ENCODE results near the gene MOGAT3.
"Not testable (repeated sequence)": the region's sequence is repeated elsewhere in the genome, so short reads cannot be mapped to it uniquely, and the experiment has no call there.

The MOGAT3 gene

DNA sequence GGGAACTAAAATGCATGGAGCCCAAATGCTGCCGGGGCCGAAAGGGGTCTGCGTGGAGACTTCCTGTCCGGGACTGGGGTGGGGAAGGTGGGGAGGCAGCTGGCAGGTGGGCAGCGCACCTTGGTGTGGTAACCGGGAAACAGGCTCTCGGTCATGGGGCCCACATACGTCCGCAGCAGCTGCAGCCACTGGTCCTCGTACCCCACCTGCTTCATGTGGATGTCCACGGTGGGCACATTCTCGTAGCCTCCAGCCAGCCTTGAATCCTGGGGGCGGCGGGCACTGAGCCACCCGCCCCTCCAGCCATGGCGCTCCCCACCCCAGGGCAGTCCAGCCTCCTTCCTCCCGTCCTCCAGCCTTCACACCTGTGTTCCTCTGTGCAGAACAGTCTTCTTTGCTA is 6.6 kb upstream of the MOGAT3 start:
- FAIRE-seq (no peak), DNase-seq (ENCODE audit: extremely low spot score, insufficient read length, low read depth) (no peak)

DNA sequence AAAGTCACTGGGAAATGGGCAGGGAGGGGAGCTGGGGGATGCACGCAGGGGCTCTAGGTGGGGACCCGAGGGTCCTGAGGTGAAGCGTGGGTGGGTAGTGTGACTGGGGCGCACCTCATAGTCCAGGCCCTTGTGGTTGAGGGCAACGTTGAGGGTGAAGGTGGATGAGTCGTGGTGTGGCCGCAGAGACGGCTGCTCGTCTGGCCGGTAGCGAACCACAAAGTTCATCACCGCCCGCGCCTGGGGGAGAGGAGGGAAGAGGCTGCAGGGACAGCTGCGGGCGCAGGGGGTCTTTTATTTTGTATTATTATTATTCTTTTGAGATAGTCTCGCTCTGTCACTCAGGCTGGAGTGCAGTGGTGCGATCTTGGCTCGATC is 5.8 kb upstream of the MOGAT3 start:
- DNase-seq (ENCODE audit: extremely low spot score, insufficient read length, low read depth) (no peak), FAIRE-seq (no peak)

DNA sequence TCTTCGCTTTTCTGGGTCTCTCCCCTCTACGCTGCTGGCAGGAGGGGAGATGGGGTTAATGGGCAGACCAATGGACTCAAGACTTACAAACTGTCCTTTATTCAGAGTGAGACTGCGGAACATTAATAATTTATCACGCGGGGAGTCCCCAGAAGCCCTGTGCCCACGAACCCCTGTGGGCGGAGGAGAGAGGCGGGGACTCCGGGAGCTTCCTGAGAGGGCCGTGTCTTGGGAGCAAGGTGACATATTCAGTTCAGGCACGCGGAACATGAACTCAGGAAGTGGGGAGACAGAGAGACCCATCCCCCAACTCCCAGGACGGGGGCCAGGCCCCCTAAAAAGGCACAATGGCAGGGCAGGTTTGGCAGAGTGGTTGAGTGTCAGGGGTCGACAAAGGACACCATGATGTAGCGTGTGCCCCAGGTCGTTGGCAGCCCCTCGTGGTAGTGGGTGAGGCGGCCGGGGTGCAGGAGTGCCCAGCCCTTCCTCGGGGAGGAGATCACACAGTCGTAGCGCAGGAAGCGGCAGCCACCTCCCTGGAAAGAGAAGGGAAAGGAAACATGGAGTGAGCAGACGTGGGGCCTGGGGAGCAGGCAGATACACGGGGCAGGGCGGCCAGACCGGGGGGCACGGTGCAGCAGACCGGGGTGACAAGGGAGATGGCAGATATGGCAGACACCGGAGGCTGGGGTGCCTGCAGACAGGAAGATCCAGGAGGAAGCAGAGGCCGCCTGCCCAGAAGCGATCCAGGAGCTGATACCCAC is 5.2 kb upstream of the MOGAT3 start:
- DNase-seq (ENCODE audit: extremely low spot score, insufficient read length, low read depth), result no peak
- FAIRE-seq, result no peak

DNA sequence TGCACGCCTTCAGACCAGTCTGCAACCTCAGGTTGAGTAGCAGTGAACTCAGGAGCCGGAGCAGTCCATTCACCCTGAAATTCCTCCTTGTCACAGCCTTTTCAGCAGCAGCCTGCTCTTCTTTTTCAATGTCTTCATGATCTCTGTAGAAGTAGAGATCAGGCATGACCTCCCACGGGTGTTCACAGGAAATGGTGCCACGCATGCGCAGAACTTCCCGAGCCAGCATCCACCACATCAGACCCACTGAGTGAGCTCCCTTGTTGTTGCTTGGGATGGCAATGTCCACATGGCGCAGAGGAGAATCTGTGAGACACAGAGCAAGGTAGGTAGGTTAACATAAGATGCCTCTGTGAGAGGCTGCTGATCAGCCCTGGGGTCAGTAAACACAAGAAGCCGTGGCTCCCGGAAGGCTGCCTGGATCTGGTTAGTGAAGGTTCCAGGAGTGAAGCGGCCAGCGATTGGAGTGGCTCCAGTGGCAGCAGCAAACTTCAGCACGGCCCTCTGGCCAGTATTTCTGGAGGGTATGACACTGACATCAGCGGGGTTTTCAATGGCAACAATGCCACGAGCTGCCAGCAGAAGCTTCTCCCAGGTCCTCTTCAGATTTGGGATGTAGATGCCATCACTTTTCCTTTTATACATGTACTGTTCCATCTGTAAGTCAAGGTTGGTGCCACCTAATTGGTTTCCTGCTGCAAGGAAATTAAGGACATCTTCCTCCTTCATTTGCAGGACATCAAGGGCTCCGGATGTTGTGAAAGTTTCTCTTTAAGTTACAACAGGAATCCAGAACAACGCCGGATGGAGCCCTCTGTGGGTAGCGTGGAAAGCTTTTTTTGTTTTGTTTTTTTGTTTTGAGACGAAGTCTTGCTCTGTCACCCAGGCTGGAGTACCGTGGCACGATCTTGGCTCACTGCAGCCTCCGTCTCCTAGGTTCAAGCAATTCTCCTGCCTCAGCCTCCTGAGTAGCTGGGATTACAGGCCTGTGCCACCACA is 3.2 kb upstream of the MOGAT3 start:
- not testable (repeated sequence) for DNase-seq (ENCODE audit: extremely low spot score, insufficient read length, low read depth); FAIRE-seq

DNA sequence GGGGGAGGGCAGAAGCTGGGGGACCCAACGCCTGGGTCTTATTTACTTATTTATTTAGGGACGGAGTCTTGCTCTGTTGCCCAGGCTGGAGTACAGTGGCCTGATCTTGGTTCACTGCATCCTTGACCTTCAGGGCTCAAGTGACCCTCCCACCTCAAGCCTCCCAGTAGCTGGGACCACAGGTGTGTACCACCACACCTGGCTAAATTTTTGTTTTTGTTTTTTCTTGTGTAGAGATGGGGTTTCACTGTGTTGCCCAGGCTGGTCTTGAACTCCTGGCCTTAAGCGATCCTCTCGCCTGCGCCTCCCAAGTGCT is 1.7 kb upstream of the MOGAT3 start:
- FAIRE-seq (no peak), DNase-seq (ENCODE audit: extremely low spot score, insufficient read length, low read depth) (no peak)

DNA sequence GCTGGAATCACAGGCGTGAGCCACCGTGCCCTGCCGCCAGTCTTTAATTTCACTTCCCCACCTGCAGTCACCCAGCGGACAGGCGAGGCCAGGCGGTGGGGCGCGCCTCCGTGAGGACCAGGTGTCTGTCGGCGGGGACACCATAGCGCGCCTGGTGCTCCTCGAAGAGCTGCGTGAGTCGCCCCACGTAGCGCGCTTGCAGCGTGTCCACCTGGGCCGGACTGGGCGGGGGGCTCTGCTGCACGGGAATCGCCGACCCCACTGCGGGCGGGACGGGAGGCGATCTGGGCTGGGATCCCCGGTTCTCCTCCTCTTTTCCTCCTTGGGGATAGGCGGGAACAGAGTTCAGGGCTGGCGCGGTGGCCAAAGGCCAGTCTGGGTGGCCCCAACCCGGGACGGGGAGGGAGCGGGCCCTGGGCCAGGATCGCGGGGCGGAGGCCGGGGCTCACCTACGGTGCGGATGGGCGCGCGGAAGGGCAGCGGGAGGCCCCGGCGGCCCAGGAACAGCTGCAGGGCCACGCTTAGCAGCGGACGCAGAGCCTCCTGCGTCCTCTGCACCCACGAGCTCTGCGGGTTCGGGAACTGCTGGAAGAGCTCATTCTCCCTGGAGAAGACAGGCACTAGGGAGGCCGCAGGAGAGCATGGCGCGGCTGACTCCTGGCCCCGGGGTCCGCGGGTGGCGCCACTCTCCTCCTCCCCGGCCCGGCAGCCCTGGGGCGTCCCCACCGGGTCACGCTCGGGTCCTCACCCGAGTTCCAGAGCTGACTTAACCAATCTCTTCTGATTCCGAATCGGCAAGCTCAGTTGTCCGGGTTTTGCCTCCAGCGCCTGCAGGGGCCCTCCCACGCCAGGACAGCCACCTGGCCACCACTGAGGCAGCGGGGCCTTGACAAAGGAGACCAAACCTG is 1.1 kb upstream of the MOGAT3 start:
- FAIRE-seq (no peak), DNase-seq (ENCODE audit: extremely low spot score, insufficient read length, low read depth) (no peak)

DNA sequence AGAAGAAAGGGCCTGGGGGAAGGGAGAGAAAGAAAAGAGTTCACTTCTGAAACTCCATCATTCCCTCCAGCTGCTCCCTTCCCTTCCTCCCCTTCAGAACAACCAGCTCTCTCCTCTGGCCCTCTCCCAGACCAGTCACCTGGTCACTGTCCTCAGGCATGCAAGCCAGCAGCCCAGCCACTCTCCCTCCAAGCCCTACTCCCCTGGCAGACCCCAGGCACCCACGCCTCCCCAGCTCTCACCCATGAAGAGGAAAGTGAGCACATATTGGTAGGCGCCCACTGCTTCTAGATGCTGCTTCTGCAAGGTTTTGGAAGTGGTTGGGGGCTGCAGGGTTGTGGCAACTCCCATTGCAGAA is 353 bp downstream of the MOGAT3 start:
- no peak for FAIRE-seq
- no peak for DNase-seq (ENCODE audit: extremely low spot score, insufficient read length, low read depth)

DNA sequence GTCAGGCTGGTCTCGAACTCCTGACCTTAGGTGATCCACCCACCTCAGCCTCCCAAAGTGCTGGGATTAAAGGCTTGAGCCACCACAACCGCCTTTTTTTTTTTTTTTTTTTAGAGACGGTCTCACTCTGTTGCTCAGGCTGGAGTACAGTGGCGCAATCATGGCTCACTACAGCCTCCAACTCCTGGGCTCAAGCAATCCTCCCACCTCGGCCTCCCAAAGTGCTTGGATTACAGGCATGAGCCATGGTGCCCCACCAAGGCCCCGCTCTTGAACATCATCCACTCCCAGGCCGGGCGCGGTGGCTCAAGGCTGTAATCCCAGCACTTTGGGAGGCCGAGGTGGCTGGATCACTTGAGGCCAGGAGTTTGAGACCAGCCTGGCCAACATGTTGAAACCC is 1.3 kb downstream of the MOGAT3 start:
- DNase-seq (ENCODE audit: extremely low spot score, insufficient read length, low read depth); FAIRE-seq: not testable (repeated sequence)

DNA sequence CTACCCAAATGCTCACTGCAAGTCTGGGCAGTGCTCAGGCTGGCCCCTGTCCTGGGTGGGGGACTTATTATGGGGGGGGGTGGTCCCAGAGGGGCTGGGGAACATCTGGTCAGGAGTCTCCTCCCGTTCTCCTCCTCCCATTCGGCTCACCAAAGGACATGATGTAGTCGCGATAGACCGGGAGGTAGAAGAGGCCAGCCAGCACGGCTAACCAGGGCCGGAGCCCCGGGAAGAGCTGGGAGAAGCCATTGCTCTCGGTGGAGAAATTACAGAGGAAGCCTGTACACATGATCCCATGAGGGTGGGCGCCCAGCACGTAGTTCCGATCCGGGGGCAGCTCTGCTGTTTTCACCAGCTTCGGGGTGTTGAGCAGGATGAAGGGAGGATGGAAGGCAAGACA is 2.4 kb downstream of the MOGAT3 start:
- no peak for DNase-seq (ENCODE audit: extremely low spot score, insufficient read length, low read depth)

DNA sequence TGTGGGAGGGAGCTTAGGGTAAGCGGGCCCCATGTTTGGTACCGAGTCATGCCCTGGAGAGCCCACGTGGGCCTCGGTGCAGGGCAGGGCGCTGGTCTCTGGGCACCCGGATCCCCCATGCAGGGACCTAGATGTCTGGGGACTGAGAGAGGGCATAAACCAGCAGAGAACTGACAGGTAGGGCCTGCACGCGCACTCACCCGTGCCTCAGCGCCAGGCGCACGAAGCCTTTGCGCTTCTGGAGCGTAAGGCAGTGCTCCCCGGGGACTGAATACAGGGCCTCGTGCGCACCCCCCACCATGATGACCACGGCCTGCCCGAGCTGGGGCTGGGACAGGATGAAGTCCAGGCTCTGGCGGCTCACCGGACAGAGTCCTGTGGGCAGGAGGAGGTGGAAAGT is 2.8 kb downstream of the MOGAT3 start:
- DNase-seq (ENCODE audit: extremely low spot score, insufficient read length, low read depth), result no peak
- no peak for FAIRE-seq

More for the DNA sequence above, 2.4 kb downstream of the MOGAT3 start:
- FAIRE-seq, result no peak

DNA sequence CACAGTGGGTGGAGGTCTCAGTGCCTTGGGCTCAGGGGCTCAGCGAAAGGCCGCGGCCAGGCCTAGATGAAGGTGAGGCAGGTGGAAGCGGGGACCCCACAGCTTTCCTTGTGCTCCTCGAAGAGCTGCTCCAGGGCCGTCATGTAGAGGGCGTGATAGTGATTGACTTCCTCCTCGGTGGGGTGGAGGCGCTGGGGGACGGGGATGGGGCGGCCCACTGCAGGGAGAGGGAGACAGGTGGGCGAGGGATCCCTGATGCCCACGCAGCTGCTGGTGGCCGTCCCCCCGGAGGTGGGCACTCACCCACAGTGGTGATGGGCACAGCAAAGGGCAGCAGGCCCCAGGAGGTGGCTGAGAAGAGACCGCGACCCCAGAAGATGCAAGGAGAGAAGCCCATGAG is 5.0 kb downstream of the MOGAT3 start:
- no peak for DNase-seq (ENCODE audit: extremely low spot score, insufficient read length, low read depth)
- FAIRE-seq, result no peak

DNA sequence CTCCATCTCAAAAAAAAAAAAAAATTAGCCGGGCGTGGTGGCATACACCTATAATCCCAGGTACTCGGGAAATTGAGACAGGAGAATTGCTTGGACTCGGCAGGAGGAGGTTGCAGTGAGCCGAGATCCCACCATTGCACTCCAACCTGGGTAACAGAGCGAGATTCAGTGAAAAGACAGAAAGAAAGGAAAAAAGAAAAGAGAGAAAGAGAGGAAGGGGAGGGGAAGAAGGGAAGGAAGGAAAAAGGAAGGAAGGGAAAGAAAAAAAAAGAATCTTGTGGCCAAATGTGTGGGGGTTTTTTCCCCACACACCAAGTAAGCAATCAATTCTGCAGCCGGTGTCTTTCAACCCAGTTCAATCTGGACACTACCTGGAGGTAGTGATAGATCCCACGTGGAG is 11.7 kb downstream of the MOGAT3 start:
- DNase-seq (ENCODE audit: extremely low spot score, insufficient read length, low read depth) (no peak), FAIRE-seq (no peak)

DNA sequence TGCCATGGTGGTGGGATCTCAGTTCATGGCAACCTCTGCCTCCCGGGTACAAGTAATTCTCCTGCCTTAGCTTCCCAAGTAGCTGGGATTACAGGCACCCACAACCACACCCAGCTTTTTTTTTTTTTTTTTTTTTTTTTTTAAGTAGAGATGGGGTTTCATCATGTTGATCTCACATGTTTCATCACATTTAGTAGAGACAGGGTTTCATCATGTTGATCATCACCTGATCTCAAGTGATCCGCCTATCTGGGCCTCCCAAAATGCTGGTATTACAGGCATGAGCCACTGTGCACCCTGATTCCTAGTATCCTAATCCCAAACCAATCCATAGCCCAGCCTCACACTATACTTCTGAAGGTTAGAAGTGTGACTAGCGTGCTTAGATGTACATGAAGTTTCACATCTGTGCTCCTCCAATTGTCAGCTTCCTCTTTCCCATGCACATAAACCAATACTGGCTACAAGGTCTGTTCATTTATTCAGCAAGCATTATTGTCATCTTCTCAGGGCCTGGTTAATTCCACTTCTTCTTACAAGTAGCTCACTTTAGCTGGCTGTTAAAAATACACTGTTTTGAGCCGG is 13.9 kb downstream of the MOGAT3 start:
- FAIRE-seq (no peak), DNase-seq (ENCODE audit: extremely low spot score, insufficient read length, low read depth) (no peak)

DNA sequence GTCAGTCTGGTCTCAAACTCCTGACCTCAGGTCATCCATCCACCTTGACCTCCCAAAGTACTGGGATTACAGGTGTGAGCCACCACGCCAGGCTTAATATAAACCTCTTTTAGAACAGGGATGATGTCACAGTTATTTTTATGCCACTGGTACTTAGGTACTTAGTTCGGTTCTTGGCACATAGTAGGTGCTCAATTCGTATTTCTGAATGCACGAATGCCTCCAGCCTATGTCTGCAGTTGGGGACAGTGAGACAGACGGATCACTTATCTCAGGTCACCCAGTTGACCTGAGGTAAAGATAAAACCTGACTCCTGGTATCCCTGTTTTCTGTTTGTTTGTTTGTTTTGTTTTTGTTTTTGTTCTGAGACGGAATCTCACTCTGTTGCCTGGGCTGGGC is 14.6 kb downstream of the MOGAT3 start:
- DNase-seq (ENCODE audit: extremely low spot score, insufficient read length, low read depth) (no peak), FAIRE-seq (no peak)

DNA sequence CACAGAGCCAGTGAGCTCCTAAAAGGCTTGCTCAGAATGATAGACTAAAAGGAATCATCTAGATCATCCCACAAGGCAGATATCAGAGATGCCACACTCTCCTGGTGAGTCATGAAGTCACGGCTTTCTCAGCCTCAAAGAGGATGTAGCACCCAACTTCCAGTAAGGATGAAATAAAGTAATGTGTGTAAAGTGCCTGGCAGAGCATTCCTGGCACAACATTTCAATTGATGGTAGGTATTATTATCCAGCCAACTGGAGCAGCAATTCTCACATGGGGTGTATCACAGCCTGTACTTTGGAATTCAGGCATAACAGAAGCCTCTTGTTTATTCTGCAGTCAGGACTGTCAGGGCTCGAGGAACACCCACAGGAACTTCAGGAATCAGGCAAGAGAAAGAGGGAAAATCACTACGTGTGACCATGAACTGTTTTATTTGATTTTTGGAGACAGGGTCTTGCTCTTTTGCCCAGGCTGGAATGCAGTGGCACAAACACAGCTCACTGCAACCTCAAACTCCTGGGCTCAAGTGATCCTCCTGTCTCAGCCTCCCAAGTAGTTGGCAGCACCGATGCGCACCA is 15.5 kb downstream of the MOGAT3 start:
- no peak for FAIRE-seq
- DNase-seq (ENCODE audit: extremely low spot score, insufficient read length, low read depth), result no peak

DNA sequence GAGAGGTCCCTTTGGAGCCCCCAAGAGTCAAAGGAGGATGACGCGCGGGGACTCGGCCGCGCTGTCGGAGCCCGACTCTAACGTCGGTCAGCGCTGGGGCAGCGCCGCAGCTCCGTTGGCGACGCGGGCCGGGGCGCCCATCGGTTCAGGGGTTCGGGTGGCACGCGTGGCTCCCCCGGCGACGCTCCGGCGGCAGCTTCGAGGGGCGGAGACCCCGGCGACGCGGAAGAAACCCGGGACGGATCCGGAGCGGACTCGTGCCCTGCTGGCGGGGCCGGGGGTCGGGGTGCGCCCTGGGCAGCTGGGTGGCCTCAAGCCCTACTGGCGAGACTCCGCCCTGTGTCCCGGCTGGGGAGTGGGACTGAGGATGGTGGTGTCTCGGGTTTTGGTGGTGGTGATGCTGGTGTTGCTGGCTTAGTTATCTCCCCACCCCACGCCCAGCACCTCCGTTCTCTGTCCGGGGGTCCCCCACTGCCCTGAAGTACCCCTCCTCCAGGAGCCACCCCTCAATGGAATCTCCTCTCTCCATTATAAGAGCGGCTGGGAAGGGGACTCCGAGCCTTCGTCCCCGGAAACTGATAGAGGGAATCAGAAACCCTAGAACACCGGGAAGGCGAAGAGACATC is 20.6 kb downstream of the MOGAT3 start, which contains the start of gene NAT16:
NAT16 (minus strand) TSS at position 164 of the 626 bp plus-strand sequence. CDS start 5,486 bp downstream, outside the sequence.
- no peak for FAIRE-seq
- DNase-seq (ENCODE audit: extremely low spot score, insufficient read length, low read depth), result no peak

DNA sequence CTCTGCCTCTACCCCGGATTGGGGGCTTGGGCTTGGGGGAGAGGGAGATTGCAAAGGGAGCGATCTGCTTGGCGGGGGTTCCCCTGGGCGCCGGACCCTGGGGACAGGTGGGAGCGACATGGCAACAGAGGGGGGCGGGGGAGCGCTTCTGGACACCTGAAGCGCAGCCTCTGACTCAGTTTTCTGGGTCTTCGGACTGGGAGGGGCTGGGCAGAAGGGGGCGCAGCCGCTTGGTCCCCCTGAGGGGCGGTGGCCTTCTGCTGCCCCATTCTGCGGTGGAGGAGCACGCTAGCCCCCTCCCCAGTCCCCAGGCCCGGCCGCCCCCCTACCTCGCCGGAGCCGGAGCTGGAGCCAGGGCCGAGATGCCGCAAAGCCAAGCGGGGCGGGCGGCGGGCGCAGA is 21.1 kb downstream of the MOGAT3 start:
- FAIRE-seq, result no peak

DNA sequence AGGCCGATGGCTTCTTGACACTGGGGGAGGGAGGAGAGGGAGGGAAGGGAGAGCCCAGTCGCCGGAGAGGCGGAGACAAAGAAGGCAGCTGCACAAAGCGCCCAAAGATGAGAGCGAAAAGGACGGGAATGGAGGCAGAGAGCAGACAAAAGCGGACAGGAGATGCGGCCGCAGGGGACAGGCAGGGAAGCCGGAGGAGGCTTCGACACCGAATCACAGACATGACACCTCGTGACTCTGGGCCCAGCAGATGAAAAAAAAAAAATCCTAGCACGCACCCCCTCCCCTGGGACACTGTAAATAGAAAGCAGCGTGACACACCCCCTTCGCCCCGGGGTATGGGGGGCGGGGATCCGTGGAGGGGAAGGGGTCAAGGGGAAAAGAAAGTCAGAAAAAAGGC is 21.7 kb downstream of the MOGAT3 start:
- FAIRE-seq (no peak), DNase-seq (ENCODE audit: extremely low spot score, insufficient read length, low read depth) (no peak)

More for the DNA sequence above, 21.1 kb downstream of the MOGAT3 start:
- no peak for DNase-seq (ENCODE audit: extremely low spot score, insufficient read length, low read depth)

DNA sequence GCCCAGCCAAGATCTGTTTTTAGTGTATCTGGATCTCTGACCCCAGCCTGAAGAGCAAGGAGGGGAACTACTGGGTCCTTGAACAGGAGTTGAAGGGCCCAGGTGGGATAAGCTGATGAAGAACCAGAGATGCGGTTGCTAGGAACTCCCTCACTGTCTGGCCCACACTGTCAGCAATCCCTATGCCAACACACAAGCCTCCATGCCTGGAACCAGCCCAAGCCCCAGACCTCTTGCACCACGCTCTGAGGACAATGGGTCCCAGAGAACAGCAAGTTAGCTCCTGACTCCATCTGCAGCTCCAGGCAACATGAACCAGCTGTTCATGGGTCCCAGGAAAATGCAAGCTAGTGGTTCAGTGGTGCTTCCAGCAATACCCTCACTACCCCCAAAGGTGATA is 23.2 kb downstream of the MOGAT3 start:
- DNase-seq (ENCODE audit: extremely low spot score, insufficient read length, low read depth) (no peak), FAIRE-seq (no peak)

All from GM18507 (cell line).